NCI-H1930 (cell line): ENCODE data around the gene TUFT1.

ENCODE experiments used
- DNase-seq, 2 experiments: peaks; one replicate each; lab custom pipeline; 2025; lab: John Stamatoyannopoulos, UW

Gene TUFT1, protein sequence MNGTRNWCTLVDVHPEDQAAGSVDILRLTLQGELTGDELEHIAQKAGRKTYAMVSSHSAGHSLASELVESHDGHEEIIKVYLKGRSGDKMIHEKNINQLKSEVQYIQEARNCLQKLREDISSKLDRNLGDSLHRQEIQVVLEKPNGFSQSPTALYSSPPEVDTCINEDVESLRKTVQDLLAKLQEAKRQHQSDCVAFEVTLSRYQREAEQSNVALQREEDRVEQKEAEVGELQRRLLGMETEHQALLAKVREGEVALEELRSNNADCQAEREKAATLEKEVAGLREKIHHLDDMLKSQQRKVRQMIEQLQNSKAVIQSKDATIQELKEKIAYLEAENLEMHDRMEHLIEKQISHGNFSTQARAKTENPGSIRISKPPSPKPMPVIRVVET

DNA sequence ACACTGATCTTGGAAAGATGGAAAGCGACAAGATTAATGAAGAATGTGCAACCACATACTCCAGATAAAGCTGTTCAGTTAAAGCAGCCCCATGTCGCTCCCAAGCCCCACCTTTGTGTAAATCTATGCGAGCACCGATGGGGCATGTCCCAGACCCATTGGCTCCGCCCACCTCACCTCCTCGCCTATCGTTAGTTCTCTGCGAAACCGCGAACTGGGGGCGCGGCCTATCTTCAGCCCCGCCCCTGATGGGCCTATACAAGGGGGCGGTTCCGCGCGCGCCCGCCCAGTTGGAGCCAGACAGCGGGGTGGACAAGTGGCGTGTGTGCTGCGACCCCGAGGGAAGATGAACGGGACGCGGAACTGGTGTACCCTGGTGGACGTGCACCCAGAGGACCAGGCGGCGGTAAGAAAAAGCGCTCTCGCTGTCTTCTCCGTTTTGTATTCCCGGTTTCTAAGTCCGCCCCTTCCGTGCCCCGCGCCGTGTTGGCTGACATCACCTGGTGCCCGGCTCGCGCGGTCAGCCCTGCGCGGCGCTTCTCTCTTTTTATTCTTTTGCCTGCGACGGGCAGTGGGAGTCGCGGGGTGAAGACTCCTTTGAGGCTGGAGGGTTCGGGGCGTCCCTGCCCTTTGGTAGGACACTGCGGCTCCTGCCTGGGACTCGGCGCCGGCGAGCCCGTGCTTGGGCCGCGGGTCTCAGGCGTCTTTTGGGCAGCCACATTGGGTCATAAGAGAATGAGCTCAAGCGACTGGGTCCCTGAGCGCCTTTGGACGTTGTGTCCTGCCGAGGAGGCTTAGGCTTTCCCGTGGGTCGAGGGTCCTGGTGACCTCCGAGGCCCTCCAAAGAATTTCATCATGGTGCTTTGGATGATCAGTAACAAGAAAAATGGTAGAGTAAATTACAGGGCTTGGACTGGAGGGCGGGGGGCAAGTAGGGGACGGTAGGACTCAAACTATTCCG is at the start of gene TUFT1:
Gene TUFT1, plus strand, starts transcription at position 289 of the 961 bp plus-strand sequence. Its CDS starts 58 bp downstream, at position 347.
- DNase-seq, result peak; percentile 83 to 92

DNA sequence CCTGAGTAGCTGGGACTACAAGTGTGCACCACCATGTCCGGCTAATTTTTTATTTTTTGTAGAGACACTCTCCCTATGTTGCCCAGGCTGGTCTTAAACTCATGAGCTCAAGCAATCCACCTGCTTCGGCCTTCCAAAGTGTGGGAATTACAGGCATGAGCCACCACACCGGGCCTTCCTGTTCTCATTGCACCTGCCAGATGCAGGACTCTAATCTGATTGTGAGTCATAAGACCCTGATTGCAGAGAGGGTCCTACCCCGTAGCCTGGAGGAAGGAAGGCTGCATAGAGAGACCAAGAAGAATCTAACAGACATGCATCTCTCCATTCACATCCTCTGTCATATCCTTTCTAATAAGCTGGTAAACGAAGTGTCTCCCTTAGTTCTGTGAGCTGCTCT is 48.5 kb upstream of the TUFT1 start:
- no peak for DNase-seq

DNA sequence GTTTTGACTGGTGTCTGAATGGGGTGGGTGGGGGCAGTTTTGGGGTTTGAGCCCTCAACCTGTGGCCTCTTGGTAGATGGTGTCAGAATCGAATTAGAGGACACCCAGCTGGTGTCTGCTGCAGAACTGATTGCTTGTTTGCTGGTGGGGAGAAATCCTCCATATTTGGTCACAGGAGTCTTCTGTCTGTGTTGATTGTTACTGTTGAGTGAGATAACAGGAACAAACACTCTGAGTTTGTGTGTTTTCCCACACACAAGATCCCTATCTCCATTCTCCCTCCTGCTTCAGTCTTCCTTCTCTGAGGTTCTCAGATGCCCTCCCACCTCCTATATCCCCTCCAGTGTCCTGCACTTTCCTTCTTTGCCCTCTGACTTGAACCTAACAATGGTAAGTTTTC is 48.0 kb upstream of the TUFT1 start:
- no peak for DNase-seq

DNA sequence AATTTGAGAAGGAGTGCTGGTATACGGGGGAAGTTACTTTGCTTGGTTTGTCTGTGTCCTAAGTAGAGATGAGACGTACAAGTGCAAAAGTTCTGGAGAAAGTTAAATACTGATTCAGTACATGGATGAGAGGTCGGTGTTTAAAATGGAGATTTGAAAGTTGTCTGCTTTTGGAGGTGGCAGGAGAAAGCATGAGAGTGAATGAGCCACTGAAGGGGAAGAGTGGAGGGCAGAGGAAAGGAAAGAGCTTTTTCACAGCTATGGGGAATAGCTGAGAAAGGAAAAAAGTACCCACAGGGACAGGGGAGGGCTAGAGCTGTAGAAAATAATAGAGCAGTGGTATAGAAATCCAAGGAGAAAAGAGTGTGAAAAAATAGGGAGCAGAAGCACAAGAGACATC is 47.1 kb upstream of the TUFT1 start:
- DNase-seq, result no peak

DNA sequence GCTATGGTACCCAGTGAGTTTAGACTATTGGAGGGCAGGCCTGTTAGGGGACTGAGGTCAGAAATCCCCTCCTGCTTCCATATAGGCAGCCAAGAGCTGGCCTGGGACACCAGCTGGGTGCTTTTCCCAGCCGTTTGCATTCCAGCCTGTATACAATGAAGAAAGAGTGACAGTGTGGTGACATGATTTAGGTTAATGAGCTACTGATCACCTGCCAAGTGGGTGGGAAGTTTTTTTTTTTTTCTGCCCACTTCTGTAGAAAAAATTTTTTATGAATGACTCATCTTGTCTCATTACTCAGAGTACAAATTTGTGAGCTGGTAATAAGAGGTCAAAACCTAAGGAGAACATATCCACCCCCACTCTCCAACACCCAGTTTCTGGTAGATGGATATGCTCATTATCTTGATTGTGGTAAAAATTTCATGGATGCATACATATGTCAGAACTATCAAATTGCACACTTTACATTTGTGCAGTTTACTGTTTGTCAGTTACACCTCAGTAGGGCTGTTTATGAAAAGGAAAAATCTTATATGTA is 45.3 kb upstream of the TUFT1 start:
- DNase-seq, result no peak

DNA sequence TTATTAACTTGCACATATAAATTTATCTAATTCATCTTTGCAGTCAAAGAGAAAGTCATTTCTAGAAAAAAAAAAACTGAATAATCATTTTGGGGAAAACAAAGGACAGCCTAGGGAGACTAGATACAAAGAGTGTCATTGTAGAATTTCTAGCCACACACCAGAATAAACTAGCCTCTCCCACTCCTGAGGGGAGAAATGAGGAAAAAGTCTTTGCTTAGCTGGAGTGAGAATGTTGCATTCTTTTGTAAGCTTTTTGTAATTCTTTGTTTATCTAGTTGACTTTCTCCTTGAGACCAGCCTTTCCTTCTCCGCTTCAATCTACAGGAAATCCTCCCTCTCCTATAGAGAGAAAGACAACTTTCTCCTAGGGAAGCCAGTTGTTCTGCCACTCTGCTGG is 44.8 kb upstream of the TUFT1 start:
- no peak for DNase-seq

DNA sequence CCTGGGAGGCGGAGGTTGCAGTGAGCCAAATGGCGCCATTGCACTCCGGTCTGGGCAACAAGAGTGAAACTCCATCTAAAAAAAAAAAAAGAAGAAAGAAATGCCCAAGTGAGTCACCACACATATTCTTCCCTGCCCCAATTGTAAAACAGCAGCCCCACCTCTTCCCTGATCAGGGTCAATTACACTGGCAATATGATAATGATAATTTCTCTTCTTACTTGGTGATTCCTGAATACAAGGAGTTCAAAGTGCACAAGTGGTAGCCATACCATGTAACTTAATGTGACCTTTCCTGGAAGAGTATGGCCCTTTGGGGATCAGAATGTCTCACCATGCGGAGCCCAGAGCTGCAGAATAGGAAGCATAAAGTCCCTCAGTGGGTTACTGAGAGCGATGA is 40.7 kb upstream of the TUFT1 start:
- DNase-seq, result no peak

DNA sequence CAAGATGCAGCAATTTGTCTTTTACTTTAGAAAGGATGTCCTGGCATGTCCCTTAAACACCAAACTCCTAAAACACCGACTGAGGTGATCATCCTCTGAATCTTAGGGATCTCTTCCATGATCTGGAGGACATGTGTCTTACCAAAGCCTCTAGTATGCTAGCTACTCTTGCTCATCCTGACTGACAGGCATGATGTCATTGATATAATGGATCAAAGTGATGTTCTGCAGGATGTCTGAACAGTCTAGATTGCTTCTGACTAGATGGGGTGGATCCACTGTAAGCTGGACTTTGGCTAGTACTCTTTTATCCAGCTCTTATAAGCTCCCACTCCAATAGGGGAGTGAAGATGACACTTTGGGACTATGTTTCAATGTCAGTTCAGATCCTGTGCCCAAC is 40.2 kb upstream of the TUFT1 start:
- DNase-seq, result no peak

DNA sequence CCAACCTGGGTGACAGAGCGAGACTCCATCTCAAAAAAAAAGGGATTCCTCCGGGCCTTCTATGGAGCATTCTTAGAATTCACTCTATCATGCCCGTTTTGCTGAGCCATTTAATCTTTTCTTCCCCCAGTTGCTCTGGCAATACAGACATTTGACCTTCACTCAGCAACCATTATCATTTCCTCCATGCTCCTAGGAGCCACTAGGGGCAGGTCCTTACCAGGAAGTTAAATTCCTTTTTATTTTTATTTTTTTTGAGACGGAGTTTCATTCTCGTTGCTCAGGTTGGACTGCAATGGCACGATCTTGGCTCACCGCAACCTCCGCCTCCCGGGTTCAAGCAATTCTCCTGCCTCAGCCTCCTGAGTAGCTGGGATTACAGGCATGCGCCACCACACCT is 38.6 kb upstream of the TUFT1 start:
- no peak for DNase-seq

DNA sequence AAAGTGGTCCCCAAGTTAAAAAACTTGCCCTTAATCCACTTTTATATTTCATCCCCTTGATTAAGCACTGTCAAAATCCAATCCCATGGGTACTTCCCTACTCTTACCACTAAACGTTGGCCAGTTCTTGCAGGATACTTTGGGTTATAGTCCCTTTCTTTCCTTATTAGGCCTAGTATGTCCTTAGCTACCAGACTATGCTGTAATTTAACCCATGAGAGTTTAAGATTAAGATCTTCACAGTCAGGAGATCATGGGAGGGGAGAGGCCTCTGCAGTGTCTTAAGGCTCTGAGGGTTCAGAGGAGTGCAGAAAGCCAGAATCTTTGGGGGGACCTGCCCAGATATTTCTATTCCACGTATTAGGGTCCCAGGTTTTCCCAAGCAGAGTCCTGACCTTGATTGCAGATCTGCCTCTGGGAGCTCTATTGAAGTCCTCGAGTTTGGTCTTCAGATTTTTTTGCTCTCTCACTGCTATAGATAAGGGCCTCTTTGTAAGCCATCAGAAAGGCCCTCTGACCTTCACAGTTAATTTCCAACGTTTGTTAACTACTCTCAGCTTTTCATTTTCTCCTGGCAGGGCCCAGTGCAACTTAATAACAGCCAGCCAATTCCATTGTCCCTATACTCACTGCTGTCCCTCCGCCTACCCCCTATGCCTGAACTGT is 37.9 kb upstream of the TUFT1 start:
- DNase-seq, result no peak

DNA sequence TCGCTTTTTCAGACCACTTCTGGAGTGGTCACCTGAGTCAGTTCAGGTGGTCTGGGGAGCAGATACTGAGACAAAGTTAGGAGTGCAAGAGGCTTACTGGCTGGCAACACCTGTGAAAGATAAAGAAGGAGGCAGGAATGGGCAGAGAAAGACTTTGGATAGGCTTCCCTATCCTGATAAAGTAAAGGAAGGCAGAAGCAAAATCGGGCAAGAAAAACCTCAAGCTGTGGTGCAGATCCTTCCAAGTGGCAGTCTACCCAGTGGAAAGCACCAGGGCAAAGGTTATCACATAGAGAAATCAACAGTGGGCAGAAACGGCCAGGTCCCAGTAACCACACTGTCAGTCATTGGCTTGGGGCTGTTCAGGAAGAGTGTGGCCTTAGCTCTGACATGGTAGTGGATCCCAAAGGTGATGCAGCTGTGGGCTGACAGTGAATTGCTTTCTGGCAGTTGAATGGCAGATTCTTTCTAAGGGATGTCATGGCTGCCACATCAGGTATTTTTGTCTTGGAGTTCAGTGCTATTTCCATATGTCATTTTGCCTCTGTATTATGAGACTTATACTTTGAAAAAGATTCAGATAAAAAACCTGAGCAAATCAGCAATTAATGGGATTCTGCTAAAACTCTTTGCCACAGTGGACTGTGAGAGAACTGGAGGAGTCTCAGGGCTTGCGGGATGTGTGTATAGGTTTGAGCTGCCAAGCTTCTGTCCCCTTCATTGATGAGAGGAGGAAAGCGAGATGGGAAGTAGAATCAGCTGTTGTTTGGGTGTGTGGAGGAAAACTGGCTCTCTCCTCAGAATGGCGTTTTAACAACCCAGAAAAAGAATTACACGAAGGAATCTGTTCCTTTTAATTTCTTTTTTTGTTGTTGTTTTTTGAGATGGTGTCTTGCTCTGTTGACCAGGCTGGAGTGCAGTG is 37.0 kb upstream of the TUFT1 start:
- no peak for DNase-seq

DNA sequence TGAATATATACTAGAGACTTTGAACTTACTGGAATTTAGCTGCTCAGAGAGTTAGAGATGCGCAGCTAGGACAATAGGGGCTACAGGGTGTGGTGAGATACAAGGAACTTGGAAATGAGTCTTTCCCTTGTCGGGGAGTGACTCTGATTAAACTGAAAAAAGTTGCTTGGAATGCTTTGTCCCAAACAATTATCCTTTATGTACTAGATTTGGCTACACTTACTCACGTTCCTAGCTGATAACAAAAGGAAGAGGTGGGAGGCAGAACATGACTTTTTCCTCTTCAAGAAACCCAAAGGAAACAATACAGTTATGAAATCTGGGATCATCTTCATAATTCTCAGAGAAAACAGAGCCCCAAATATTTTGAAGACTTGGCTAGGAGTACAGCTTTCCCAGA is 35.9 kb upstream of the TUFT1 start:
- DNase-seq, result no peak

DNA sequence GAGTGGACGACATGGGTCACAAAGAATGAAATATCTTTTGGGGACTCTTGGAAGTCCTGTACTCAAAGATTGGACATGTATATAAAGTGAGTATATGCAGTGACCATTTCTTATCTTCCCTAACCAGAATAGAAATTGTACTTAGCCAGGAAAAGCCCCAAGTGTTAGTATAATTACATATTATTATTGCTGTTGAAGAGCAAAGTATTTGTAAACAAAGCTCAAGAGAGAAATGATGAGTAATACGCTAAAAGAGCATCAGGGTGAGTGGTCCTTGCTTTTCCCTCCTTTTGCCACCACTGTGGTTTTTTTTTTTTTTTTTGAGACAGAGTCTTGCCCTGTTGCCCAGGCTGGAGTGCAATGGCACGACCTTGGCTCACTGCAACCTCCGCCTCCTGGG is 35.4 kb upstream of the TUFT1 start:
- no peak for DNase-seq

DNA sequence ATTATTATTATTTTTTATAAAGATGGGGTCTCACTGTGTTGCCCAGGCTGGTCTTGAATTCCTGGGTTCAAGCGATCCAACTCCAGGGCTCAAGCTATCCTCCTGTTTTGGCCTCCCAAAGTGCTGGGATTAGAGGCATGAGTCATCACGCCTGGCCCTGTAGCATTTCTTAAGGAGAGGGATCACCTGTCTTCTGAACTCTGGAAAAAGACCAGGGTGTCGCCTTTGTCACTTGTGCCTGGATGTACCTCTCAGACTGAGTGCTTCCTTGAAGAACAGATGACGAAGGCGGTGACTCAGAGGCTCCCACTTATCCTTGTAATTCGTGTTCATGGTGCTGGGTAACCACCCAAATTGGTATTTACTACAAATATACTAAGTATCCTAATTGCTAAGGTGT is 31.3 kb upstream of the TUFT1 start:
- DNase-seq, result no peak

DNA sequence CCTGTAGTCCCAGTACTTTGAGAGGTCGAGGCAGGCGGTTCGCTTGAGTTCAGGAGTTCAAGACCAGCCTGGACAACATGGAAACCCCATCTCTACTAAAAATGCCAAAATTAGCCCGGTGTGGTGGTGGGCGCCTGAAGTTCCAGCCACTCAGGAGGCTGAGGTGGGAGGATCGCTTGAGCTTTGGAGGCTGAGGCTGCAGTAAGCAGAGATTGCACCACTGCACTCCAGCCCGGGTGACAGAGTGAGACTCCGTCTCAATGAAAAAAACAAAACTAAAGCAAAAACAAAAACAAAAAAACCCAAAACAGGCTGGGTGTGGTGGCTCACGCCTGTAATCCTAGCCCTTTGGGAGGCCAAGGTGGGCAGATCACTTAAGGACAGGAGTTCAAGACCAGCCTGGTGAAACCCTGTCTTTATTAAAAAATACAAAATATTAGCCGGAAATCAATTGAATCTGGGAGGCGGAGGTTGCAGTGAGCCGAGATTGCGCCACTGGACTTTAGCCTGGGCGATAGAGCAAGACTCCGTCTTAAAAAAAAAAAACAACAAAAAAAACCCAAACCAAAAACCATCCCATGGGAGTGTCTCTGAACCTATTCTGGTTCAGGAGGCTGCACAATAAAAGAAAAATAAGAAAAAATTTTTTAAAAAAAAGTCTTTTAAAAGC is 30.6 kb upstream of the TUFT1 start:
- DNase-seq, result no peak

DNA sequence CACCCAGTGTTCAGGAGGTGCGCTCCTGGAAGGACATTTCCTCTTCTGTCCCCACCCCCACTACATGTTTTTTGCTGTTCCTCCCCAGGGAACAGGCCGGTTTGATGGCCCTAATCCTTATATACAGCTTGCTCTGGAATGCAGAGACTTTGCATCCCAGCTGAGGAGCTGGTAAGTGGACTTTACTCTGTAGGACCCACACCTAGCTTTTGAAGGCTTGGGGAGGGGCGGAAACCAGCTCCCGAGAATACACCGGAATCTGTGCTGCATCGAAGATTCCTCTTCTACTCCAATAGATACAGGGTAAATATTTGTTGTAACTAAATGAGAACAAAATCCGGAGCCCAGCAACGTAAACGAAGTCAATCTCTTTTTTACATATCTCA is 30.1 kb upstream of the TUFT1 start:
- peak in 1 of 2 experiments; percentile 7 for DNase-seq

DNA sequence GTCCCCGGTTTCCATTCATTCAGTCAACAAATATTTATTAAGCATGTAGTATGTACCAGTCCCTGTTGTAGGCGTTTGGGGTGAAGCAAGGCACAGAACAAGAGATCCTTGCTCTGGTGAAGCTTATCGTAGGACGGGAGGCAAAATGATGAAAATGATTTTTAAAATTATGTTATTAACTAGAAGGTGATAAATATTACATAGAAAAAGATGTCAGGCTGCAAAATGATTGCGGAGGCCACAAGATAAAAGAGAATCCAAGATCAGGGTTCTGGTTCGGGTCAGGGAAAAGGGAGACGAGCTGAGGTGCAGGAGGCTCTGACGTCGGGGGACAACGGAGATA is 29.5 kb upstream of the TUFT1 start:
- DNase-seq, result no peak

DNA sequence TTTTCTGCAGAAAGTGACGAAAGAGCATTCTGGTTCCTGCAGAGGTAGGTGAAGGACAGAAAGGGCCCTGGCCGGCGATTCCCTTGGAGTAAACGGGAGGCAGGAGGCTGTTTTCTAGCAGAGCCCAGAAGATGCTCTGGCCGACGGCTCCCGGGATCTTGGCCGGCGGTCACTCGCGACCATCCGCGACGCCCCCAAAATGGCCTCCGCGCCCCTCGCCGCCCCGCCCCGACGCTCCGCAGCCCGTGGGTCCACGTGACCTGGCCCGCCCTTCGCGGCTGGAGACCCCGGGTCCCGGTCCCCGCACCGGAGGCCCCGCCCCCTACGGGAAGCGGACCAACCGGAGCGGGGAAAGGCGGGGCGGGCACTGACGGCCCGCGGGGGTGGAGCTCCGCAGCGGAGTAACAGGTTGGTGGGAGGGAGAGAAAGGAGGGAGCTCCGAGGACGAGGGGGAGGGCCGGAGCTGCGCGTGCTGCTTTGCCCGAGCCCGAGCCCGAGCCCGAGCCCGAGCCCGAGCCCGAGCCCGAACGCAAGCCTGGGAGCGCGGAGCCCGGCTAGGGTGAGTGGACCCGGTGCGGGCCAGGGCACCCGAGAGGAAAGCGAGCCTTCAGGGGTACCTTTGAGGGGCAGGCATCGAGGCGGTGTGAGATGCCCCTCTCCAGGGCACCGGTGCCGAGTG is 29.0 kb upstream of the TUFT1 start, which contains the start of gene CGN:
Gene CGN, plus strand, starts transcription at position 431 of the 679 bp plus-strand sequence. CDS start 7,133 bp downstream, outside the sequence.
- peak; percentile 96 to 97 for DNase-seq

DNA sequence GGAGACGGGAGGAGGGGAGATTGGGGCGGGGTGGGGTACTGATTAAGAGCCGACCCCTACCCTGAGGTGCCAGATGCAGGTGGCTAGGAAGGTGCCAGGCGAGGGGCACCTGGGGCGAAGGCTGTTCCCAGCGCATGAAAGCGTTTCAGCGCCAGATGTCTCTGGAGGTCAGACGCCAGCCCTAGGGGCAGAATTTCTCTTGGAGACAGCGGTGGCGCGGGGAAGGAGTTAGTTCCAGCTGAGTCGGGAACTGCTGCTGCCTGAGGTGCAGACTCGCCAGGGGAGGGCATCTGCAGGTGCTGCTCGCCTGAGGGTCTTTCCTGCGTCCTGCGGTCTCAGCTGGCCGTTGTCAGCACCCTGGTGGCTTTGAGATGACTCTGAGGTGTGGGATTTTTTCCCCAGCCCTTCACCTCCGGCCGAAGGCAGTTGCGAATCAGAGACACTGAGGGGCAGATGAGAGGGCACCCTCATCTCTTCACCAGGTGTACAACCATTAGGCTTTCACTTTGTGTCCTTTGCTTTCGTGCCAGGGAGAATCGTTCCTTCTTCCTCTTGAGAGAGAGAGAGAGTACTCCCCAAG is 28.4 kb upstream of the TUFT1 start:
- DNase-seq, result peak; percentile 8 to 52

DNA sequence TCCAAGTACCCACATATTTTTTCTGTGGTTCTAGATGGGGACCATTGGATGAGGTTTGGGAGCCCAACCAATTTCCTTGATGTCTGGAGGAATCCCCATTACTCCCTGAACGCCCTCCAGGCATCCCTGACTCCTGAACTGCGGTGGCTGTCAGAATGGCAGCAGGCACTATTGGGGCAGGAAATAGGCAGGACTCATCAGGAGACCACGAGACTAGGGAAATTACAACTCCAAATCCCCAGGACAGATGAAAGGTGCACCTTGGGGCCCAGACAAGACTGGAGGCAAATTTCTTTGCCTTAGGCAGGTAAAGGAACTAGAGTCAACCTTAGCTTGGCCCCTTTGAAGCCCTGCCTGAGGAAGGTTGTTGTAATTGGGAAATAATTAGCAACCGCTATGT is 27.8 kb upstream of the TUFT1 start:
- no peak for DNase-seq
